NCI-H1694 (cell line): ENCODE measurements around the gene KRT78.

Experiments used
- DNase-seq: peaks from one replicate; lab custom pipeline; 2025; lab: John Stamatoyannopoulos, UW

KRT78 gene

DNA sequence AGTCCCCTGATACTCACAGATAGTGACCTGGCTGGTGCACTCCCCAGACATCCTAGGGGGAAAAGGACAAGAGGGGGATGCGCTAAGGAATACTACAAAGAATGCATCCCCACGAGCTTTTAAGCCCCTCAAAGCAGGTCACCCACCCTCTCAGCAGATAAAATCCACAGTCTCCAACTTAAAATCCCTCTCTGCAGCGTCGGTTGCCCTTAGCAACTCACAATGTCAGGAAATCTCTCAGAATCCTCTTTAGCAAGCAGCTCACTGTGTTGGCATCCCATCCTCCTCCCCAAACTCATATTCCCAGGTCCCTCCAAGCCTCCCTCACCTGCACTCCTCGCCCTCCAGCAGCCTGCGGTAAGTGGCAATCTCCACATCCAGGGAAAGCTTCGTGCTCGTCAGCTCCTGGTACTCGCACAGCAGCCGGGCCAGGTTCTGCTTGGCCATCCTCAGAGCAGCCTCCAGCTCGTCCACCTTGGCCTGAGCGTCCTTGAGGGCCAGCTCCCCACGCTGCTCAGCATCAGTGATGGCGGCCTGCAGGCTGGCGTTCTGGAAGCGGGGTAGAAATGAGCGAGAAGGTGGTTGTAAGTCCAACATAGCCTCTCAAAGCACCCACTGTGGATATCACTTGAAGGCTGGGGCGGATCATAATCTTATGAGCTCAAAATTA, 9.2 kb downstream of the KRT78 start:
- DNase-seq: no peak

DNA sequence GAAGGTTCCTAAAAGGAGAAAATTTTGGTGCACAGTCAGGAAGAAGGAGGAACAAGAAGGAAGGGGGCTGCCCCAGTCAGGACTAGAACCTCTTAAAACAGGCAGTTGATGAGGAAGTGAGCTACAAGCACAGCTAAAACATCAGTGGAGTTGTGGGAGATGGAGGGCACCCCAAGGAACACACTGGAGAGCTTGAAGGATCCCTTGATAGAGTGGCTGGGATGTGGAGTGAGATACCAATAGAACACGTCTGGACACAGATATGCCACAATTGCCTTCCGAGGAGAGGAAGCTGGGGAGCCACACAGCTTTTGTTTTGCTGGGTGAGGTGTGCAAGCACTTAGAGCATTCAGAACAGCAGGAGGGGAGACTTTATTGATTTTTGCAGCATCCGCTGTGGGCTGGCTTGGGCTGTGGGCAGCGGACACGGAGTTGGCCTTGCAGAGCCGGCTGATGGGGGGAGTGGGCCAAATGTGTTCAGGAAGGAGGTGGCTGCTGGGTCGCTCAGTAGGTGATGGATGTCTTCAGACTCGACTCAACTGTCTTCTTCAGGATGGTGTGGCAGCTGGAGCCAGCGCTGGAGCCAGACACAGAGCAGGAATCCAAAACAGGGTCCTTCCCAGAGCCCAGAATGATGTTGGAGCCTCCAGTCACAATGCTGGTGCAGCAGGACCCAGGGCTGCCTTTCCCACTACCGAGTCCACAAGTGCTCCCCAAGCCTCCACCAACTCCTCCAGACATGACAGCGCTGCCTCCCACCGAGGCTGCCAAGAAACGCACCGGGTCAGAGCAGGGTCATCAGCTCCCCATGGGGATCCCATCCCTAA, 10.0 kb downstream of the KRT78 start:
- no peak for DNase-seq

DNA sequence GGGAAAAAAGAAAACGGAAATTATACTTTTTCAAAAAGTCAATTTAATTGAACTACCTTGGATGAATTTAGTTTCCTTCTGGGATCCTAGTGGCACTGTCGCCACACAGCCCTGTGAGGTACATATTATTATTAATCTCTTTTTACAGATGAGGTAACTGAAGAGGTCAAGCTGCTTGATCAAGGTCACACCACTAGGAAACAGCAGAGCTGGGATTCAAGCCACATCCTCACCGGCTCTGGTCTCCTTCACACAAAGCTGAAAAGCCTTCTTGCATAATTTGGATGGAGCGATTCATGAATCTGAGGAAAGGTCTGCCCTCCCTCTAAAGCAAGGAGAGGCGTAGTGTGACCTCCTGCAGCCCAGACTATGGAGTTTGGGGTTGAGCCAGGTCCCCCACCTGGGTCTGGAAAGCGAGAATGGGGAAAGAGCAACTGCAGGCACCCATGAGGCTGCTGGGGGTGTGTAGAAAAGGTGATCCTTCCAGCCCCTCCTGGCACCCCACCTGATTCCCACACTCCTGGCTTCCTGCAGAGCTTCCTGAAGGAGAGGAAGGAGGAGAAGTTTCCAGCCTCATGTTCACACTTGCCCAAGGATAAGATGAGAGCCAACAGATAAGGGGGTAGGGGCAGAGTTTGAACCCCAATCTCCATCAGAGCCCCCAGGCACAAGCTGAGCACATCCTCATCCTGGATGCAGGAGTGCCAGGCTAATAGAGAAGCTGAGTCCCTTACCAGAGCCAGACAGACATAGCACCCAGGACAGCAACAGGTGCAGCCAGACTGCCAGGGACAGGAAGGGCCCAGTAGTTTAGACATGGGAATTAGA, 10.8 kb downstream of the KRT78 start:
- DNase-seq: no peak

DNA sequence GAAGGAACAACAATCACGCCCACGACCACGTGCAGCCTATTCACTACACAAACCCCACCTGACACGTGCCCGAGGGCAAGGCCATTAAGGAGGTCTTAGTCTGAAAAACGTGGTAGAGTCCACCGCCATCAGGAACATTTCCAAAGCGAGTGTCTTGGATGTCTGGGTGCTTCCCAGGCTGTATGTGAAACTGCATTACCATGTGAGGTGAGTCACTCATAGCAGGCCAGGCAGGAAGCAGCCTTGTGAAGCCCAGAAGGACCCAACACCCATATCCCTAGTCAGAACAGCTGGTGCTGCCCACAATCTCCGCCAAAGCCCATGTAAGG, 11.4 kb downstream of the KRT78 start:
- no peak for DNase-seq

DNA sequence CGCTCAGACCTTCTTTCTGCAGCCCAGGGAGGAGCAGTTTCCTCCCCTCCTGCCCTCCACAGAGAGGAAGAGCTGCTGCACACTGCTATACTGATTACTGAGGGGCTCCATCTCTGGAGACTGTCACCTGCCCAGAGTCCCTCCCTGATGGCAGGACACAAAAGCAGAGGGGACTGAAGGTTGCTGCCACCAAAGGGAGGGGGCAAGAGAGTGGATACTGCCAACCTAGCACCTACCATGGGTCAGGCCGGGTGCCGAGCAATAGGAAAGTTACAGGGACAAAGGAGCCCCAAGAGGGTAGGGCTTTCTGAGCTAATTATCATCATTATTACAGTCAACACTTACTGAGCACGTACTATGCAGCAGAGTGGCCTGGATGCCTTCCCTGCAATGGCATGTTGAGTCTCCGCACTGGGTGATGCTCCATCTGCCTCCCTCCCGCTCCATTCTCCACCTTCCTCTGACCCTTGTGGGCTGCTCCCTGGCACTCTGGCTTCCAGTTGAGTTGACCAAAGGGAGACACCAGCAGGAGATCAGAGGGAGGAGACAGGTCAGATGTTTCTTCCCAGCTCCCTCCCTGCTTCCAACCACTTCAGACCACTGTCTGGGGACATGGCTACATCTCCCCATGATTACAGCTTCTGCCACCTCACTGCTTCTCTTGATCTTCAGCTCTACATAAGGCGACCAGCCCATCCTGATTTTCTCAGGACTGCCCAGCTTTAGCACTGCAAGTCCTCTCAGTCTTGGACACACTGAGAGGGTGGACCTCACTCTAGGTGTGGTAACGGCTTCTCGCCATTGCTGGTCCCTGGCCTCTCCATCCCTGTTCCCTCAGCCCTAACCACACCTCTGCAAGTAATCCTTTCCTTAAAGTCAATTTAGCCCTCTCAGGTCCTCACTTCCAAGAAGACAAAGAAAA, 12.0 kb downstream of the KRT78 start:
- DNase-seq: no peak

DNA sequence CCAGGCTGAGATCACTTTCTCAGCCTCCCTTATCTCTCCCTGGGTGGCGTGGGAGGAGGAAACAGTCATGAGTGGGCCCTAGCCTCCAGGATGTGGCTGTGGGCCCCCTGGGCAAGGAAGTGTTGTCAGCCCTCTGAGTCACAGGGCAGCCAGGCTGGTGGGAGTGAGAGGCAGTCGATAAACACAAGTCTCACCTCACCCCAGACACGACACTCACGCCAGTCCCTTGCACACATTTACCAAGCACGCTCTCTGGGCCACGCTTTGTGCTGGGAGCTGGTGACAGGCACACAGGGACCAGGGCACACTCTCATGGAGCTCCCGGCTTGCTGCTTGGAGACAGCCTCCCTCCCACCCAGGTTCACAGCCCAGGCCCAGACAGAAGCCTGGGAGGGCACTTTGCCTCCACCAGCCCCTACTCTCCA, 12.7 kb downstream of the KRT78 start:
- DNase-seq: no peak

DNA sequence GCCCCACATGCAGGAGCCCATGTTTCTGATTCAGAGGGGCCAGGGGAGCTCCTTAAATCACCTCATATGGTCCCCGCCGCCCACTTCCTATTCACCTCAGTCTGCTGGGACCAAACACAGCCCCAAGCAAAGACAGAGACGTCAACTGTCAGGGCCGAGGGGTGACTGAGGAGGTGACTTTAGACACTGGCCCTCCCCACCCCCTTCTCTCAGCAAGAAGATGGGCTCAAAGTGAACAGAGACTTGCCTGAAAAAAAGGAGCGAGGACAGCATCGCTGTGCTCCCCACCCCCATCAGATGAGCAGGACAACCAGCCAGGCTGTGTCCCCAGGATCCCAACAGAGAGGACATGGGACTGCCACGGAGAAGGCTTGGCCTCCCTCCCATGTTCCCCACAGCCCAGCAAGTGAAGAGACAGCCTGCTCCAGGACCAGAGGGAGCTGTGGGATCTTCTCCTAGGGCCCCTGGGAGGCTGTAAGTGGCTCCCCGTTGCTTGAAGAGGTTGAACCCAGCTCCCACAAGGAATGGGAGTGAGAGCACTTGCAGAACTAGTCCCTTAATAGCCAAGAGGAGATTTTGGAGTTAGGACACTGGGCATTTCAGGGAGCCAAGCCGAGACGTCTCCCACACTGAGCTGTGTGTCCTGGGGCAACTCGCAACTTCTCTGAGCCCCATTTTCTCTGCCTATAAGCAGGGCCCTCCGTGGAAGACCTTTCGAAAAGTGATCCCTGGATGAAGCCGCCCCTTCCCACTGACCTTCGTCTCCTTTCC, 13.3 kb downstream of the KRT78 start:
- DNase-seq: no peak

DNA sequence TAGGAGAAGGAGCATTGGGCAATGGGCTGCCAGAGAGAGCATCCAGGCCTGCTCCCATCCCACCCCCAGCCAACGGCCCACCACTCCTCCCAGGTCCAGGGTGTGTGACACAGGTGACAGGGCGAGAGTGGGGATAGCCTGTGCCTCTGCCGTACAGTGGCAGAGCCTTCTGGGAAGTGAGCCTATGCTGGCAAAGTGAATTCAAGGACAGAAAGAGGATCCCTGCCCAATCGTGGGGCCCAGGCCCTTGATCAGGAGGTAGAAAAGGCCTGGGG, 14.1 kb downstream of the KRT78 start:
- DNase-seq: no peak

DNA sequence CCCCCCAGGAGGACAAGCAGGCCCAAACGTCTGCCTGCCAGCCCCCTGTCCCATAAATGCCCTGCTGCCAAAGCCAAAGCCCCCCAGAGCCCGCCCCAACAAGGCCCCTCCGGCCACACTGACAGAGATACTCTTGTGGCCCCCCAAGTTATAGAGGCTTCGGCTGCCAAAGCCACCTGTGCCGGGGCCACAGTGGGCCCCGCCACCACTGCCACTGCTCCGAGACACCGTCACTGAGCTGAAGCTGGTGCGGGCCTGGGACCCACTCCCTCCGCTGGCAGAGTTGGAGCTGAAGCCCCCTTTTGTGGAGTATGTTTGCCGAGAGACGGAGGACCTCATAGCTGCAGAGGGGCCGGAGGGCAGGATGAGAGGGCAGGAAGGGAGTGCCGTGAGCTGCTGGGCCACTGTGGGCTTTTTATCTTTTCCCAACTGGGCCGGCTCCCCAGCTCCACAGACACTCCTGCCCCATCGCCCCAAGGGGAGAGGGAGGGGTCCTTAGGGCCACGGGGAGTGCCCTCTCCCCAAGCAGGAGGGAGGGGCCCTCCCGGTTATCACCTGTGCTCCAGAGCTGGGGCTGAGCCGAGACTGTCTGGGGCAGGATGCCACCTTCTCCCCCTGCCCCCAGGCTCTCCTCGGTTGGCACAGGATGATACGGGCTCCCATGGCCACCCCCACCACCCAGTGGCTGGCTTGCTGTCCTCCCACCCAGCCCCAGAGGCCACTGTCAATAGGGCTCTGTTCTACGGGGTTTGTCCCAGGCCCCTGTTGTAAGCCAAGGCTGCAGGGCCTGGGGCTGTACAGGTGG, 14.7 kb downstream of the KRT78 start, which contains the start of gene KRT79:
Gene KRT79, minus strand, starts transcription at position 390 of the 805 bp plus-strand sequence. Its CDS starts 51 bp downstream, at position 339.
- DNase-seq: no peak

DNA sequence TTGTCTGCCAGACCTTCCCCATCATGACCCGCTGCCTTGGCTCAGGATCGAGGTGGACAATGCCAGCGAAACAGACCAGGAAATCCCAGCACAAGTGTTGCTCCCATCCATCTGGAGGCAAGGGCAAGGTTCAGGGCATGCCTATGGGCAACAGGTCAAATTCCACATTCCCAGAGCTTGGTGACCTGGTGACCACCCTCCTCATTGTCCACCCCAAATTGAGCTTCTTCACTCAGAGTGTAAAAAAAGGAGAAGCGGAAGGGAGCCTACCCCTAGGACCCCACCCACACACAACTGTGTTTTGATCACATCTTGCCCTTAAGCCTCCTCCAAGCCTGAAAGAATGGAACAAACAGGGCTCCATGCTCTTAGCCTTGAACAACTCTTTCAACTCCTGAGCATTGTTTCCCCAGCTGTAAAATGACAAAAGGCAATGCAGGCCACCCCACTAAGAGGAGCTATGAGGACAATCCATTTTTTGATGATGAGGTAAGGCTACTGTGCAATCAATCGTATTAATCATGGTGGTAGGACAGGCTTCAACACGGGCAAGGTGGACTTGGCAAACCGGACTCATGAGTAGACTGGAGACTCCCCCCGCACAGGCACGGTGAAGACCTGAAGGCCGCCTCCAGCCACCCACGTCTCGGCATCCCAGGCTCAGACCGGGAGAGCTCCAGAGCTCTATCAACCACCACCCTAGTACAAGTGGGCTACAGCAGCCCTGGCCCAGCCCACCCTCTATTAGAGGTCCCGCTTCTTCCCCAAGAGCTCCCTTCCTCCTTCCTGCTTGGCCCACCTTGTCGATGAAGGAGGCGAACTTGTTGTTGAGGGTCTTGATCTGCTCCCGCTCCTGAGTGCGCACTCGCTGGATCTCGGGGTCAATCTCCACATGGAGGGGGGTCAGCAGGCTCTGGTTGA, 15.5 kb downstream of the KRT78 start:
- no peak for DNase-seq

DNA sequence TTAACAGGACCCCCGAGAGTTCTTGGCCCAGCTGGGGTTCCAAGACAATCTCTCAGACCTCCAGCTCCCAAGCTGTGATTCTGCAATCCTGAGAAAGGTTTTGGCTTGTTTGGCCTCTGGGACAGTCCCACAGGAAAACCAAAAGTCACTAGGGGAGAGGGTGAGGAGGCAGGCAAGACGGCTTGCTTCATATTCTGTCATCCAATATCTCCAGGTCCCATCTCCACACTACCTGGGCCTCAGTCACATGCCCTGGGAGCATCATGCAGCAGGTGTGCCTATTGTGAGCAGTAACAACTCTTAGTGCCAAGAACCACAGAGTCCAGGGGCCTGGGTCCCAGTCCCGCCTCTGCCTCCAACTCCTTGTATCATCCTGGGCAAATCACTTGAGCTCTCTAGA, 16.3 kb downstream of the KRT78 start:
- no peak for DNase-seq

DNA sequence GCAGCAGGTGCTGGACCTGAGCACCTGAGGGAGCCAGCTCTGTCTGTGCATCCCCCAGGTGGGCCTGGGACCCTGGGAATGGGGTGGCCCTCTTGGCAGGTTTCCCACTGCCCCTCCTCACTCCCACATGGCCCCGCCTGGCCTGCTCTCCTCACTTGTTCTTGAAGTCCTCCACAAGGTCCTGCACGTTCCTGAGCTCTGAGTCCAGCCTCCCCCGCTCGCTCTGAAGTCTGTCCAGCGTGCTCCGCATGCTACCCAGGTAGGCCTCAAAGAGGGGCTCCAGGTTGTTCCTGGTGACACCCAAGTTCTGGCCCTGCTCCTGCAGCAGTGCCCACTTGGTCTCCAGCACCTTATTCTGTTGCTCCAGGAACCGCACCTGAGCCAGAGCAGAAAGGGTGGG, 17.5 kb downstream of the KRT78 start:
- DNase-seq: no peak

DNA sequence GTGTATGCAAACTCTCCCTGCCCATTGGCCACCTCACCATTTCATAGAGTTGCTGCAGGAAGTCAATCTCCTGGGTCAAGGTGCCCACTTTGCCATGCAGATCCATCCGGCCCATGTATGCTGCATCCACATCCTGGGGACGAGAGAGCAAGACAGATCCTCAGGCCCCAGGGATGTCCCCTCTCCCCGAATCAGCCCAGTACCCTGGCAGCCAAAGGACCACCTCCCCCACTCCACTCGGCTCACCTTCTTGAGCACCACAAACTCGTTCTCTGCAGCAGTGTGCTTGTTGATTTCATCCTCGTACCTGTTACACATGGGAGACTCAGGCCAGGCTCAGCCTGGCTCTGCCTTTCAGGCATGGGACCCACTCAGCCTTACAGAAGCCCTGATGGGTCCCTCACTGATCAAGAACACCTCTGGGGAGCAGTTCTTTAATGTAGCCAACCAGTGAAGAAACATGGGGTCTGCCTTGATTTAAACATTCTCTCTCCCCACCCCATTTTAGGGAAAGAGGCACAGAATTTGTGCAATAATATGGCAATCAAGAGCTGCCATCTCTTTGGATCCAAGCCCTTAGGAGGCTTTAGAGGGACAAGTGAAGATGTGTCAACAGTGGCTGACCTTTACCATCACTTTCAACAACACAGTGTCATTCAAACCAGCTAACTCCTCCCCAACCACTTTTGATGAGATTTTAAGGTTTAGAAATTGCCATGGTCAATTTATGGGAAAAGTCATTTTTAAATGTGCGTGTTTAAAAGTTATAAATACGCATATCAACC, 18.6 kb downstream of the KRT78 start:
- DNase-seq: no peak

DNA sequence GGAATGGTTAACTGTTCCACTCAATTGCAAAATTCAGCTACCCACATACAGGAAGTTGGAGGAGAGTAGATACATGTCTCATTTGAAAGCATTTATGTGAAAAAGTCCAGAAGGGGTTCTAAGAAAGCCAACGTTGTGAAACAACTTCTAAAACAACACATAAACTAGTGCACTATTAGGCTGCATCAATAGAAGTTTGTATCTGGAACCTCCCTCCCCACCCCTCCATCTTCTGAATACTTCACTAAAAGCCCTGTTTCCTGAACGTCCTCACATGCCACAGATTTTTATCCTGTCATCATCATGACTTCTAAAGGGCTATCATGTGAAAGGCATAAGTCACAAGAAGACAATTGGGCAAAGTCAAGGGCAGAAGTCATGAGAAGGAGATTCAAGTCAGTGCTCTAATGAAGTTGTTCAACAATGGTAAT, 20.2 kb downstream of the KRT78 start:
- no peak for DNase-seq

DNA sequence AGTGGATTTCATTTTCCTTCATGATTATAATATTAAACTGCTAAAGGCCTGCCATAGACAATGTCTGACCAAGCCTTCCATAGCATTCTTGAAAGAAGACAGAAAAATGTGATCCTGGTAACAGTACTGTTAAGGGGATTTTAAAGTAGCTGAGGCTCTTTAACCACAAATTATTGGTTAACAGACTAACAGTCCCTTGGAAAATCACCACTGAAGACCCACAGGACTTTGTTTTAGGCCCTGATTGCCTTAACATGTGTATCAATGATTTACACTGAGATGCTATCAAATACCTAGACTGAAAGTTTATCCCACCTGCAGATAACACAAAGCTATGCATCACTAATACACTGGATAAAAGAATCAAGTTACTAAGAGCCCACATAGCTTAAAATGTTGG, 20.6 kb downstream of the KRT78 start:
- no peak for DNase-seq

DNA sequence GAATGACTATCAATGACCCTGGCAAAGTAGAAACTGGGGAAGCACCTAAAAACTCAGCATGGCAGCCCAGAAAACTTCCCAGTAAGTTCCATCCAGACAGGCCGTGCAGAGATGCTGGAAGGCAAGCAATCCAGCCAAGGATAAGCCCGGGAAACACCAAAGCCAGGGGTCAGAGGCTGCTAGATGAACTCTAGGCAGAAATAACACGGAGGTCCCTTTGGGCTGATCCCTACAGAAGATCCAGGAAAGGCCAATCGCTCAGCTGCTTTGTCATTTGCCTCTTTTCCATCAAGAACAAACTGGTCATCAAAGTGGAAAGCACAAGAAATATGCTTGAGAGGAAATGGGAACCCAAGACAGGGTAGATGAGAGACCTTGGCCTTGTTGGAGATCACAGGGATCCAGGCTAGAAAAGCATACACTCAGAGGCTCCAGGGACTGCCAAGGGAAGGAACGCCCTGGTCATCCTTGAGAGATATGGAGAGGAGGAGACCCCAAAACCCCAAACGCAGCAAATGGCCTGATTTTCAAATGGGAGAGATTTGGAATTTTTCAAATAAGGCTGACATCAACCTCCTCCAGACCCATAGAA, 21.2 kb downstream of the KRT78 start:
- no peak for DNase-seq

DNA sequence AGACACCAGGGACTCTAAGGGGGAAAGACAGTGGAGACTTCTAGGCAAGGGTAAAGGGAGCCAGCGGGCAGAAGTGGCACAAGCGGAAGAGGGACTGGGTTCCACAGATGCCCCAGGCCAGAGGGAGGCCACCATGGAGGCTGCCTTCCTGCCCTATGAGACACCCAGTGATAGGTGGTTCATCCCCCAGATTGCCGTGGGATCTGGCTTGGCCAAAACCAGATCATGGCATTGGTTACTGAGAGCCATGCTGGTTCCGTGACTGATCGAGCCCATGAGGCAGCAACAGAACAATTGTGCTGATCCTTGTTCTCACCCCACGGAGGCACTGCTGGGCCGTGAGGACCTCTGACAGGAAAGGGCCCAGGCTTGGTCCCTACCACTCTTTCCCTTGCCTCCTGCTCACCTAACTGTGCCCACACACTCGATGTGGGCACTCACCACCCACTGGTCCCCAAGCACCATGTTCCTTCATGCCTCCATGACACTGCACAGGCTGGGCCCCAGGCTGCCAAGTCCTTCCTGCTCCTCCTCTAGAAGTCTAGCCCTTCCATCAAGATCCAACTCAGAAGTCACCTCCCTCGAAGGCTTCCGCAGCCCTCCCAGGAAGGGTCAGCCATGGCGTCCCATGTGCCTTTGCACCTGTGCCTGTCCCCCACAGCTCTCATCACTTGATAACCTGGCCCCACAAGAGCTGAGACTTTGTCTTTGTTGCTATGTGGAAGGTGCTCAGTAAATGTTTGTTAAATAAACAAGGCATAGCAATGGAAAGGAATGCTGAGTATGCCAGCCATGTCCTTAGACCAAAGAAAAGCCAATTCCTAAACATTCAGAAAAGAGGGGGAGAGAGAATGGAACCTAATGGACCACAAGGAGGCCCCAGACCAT, 21.9 kb downstream of the KRT78 start:
- DNase-seq: no peak
